ENCODE results near the gene HINFP. TPM values are rescaled to one million over a fixed set of nuclear protein-coding genes. Genes with fewer than 3 reads are reported as not detected.

Gene HINFP
- total and polyA plus RNA-seq, 9 of the 15 experiments (the other 6 are each of a cell fraction or from before 2014, with no cell fraction given): 13.8 to 34.1 (median 22.5) TPM

DNA sequence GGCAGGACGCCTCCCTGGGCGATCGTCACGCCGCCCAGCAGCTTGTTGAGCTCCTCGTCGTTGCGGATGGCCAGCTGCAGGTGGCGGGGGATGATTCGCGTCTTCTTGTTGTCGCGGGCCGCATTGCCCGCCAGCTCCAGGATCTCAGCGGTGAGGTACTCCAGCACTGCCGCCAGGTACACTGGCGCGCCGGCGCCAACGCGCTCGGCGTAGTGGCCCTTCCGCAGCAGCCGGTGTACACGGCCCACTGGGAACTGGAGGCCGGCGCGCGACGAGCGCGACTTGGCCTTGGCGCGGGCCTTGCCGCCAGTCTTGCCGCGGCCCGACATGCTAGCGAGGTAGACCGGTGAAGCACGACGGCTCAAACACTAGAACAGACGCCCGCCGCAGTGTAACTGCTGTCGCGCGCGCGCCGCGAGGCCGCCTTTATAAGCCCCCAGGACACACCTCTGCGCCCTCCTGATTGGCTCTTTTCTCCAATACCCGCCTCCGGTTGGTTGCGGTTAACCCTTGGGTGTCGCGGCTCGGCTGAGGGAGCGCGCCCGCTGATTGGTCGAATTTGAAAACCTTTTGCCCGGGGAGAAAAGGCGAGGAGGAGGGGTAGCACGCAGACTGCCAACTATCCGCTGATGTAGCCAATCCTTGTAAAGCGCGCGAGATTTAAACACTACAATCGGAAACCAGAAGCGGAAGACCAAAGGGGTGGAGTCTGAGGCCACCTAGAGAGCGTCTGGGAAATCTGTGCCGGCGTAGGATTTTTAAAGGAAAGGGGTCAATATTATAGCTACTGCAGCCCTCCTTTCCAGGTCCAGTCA, 26.1 kb upstream of the HINFP start (continued):
- TF ChIP-seq HNRNPL (IDR thresholded peaks at IDR 0.05; ENCODE audit: low read depth, low read length) (peak; percentile 96), PKNOX1 (IDR thresholded peaks at IDR 0.05) (peak; percentile 85), ETS1 (conservative IDR thresholded peaks at IDR 0.05; ENCODE audit: control insufficient read depth, low read depth, low read length) (peak; percentile 49), TAF9B (IDR thresholded peaks at IDR 0.05; ENCODE audit: partially characterized antibody) (peak; percentile 91), ATF7 (IDR thresholded peaks at IDR 0.05) (peak; percentile 86), TCF3 (CRISPR knock-in tag; IDR thresholded peaks at IDR 0.05) (peak; percentile 47), BCL6 (CRISPR knock-in tag; IDR thresholded peaks at IDR 0.05) (no peak), KLF1 (tag; IDR thresholded peaks at IDR 0.05) (no peak), PHTF2 (CRISPR knock-in tag; IDR thresholded peaks at IDR 0.05) (peak; percentile 12; the same call in 1 of the 2 replicates), RCOR1 (IDR thresholded peaks at IDR 0.05; ENCODE audit: borderline replicate concordance in 1 of 2, low read depth in 2 of 2, low read length in 2 of 2) (peak; percentile 43 to 87; a peak in 3 of 4 replicates), BRD9 (IDR thresholded peaks at IDR 0.05; ENCODE audit: low read depth, partially characterized antibody) (peak; percentile 75), KDM5B (IDR thresholded peaks at IDR 0.05; ENCODE audit: insufficient replicate concordance, low read depth, low read length) (peak; percentile 100), ATF2 (CRISPR knock-in tag; IDR thresholded peaks at IDR 0.05) (no peak), PTBP1 (IDR thresholded peaks at IDR 0.05; ENCODE audit: low read depth, low read length) (peak; percentile 77; the same call in 1 of the 2 replicates), PML (IDR thresholded peaks at IDR 0.05; ENCODE audit: low read length) (peak; percentile 98), CCAR2 (IDR thresholded peaks at IDR 0.05; ENCODE audit: low read depth, low read length) (no peak), ZNF232 (CRISPR knock-in tag; IDR thresholded peaks at IDR 0.05) (peak; percentile 67; the same call in 1 of the 2 replicates), RBM22 (IDR thresholded peaks at IDR 0.05; ENCODE audit: low read depth, low read length, poor library complexity, severe bottlenecking) (peak; percentile 99), TRIM28 (IDR thresholded peaks at IDR 0.05) (no peak)
- TF ChIP-seq, protein P1, sequence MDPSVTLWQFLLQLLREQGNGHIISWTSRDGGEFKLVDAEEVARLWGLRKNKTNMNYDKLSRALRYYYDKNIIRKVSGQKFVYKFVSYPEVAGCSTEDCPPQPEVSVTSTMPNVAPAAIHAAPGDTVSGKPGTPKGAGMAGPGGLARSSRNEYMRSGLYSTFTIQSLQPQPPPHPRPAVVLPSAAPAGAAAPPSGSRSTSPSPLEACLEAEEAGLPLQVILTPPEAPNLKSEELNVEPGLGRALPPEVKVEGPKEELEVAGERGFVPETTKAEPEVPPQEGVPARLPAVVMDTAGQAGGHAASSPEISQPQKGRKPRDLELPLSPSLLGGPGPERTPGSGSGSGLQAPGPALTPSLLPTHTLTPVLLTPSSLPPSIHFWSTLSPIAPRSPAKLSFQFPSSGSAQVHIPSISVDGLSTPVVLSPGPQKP (CRISPR knock-in tag; IDR thresholded peaks at IDR 0.05): no peak
- TF ChIP-seq, protein P2, sequence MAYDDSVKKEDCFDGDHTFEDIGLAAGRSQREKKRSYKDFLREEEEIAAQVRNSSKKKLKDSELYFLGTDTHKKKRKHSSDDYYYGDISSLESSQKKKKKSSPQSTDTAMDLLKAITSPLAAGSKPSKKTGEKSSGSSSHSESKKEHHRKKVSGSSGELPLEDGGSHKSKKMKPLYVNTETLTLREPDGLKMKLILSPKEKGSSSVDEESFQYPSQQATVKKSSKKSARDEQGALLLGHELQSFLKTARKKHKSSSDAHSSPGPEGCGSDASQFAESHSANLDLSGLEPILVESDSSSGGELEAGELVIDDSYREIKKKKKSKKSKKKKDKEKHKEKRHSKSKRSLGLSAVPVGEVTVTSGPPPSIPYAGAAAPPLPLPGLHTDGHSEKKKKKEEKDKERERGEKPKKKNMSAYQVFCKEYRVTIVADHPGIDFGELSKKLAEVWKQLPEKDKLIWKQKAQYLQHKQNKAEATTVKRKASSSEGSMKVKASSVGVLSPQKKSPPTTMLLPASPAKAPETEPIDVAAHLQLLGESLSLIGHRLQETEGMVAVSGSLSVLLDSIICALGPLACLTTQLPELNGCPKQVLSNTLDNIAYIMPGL (CRISPR knock-in tag; IDR thresholded peaks at IDR 0.05): 0 out of 2 replicates have a peak, but pooled peaks have one; percentile 54
